OCI-LY1 (cell line): ENCODE data around the gene GRP.

Experiments
- EZH2 ChIP-seq: fragments of 200-600 bp; sonication (generic), shearing (Covaris generic); IDR thresholded peaks from 2 replicates; pipeline ENCODE4 v1.8.0; 2017; ENCODE audit warnings: borderline replicate concordance, mixed run types, mild to moderate bottlenecking, antibody characterized with exemption, low read length, moderate library complexity, mixed read lengths
- TF ChIP-seq, protein P1 (sequence below): fragments of 200-600 bp; sonication (generic), shearing (Covaris generic); IDR thresholded peaks from 2 replicates; pipeline ENCODE4 v1.5.1; 2017; ENCODE audit warnings: mild to moderate bottlenecking, antibody characterized with exemption, low read length, moderate library complexity, mixed read lengths

DNA sequence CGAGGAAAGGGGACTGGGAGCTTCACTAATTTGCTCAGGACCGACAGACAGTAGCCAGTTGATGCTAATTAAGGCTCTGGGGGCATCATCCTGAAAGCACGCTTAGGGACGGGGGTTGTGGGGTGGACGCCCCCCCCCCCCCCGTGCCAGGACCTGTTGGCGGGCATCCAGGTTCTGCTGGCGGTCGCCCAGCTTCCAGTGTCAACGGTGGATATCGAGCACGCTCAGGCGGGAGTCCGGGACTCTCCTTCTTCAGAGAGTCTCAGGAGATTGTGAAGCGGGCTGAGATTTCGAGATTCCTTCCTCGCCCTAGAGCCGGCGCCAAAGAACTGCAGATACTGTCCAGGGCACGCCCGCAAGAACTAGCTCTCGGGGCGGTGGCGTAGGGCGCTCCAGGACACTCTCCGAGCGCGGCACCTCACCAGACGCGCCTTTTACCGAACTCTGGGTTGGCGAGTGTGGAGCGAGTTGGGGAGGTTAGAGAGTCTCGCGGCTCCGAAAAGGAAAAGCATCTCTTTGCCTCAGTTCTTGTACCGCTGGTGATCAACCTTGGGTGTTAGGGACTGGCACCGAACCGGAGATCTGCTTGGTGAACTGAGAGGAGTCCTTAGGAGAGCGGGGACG, 47.7 kb downstream of the GRP start:
- TF ChIP-seq, protein P1, sequence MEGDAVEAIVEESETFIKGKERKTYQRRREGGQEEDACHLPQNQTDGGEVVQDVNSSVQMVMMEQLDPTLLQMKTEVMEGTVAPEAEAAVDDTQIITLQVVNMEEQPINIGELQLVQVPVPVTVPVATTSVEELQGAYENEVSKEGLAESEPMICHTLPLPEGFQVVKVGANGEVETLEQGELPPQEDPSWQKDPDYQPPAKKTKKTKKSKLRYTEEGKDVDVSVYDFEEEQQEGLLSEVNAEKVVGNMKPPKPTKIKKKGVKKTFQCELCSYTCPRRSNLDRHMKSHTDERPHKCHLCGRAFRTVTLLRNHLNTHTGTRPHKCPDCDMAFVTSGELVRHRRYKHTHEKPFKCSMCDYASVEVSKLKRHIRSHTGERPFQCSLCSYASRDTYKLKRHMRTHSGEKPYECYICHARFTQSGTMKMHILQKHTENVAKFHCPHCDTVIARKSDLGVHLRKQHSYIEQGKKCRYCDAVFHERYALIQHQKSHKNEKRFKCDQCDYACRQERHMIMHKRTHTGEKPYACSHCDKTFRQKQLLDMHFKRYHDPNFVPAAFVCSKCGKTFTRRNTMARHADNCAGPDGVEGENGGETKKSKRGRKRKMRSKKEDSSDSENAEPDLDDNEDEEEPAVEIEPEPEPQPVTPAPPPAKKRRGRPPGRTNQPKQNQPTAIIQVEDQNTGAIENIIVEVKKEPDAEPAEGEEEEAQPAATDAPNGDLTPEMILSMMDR = no peak
- TF ChIP-seq EZH2 = no peak
